ENCODE data around the gene PHEX. TPM values are rescaled to one million over a fixed set of nuclear protein-coding genes. Genes with fewer than 3 reads are reported as not detected.

Gene PHEX
- total RNA-seq, 5 donors from 2014 or later (not counting 1 experiment from before 2014, with no cell fraction given), result 0.07 to 0.35 (median 0.16) TPM

- H3K27me3 ChIP-seq (replicated peaks in 1 of 2; ENCODE audit: control insufficient read depth in 2 of 2, extremely low read depth in 1 of 2, insufficient read depth in 2 of 2, low read length in 1 of 2), result no peaks in the 10 kb centered on the region
- Mint-ChIP-seq H3K4me3 (no peak overlapping the region), H3K27me3 (peaks cover 0 to 7% of the 10 kb centered on the region in 2 donors), H3K4me1 (peaks cover 4% of the 10 kb centered on the region in 3 donors), H3K36me3 (no peaks in the 10 kb centered on the region), H3K27ac (no peak overlapping the region), H3K9me3 (no peaks in the 10 kb centered on the region)
- no peak overlapping the region for H3K4me3 ChIP-seq (ENCODE audit: control insufficient read depth in 1 of 2, extremely low read depth in 1 of 2, low read length in 1 of 2)
- WGBS (ENCODE audit: insufficient coverage), result 100% methylated on average over 1 of the region's 4 CpGs
- DNase-seq, result no peak
- no peaks in the 10 kb centered on the region for H3K36me3 ChIP-seq (ENCODE audit: control insufficient read depth in 2 of 2, extremely low read depth in 1 of 2, insufficient read depth in 1 of 2, low read length in 1 of 2)
- ChIA-PET CTCF (interaction anchor here in 1 of 2 donors (0.7 kb wide), 1 partner anchor 180 kb away, joined by 3 read pairs; no protein-coding TSS in a partner anchor), POLR2A (no interaction called here)
- ATAC-seq (replicated peaks in 1 of 4), result no peak
- H3K27ac ChIP-seq (ENCODE audit: low read length), result no peak overlapping the region
- H3K9me3 ChIP-seq, result no peaks in the 10 kb centered on the region
- H3K4me1 ChIP-seq (ENCODE audit: control insufficient read depth in 1 of 2, extremely low read depth in 1 of 2, insufficient read depth in 2 of 2, low read length in 2 of 2), result peaks cover 0 to 3% of the 10 kb centered on the region in 2 experiments
Observed at GRCh38 chrX:22141047-22141730, 109.1 kb downstream of the PHEX start.

GRCh38 chrX:22147214-22147613, 115.1 kb downstream of the PHEX start:
- H3K27me3 ChIP-seq (replicated peaks in 1 of 2; ENCODE audit: control insufficient read depth in 2 of 2, extremely low read depth in 1 of 2, insufficient read depth in 2 of 2, low read length in 1 of 2), result no peaks in the 10 kb centered on the region
- ChIA-PET CTCF (no interaction called here), POLR2A (no interaction called here)
- H3K4me3 ChIP-seq (ENCODE audit: control insufficient read depth in 1 of 2, extremely low read depth in 1 of 2, low read length in 1 of 2), result no peak overlapping the region
- H3K4me1 Mint-ChIP-seq, result no peaks in the 10 kb centered on the region
- H3K27ac ChIP-seq (ENCODE audit: low read length), result no peak overlapping the region
- WGBS (ENCODE audit: insufficient coverage), result no CpG with 5 or more reads among the region's 1 CpG
- H3K36me3 ChIP-seq (ENCODE audit: control insufficient read depth in 2 of 2, extremely low read depth in 1 of 2, insufficient read depth in 1 of 2, low read length in 1 of 2), result no peaks in the 10 kb centered on the region
- H3K9me3 ChIP-seq, result no peaks in the 10 kb centered on the region
- DNase-seq, result no peak
- H3K9me3 Mint-ChIP-seq, result no peaks in the 10 kb centered on the region
- ATAC-seq (replicated peaks in 1 of 4), result no peak
- H3K4me1 ChIP-seq (ENCODE audit: control insufficient read depth in 1 of 2, extremely low read depth in 1 of 2, insufficient read depth in 2 of 2, low read length in 2 of 2), result no peaks in the 10 kb centered on the region
- H3K27me3 Mint-ChIP-seq, result peaks cover 0 to 6% of the 10 kb centered on the region in 2 donors
- H3K36me3 Mint-ChIP-seq, result no peaks in the 10 kb centered on the region
- H3K27ac Mint-ChIP-seq, result no peak overlapping the region
- no peak overlapping the region for H3K4me3 Mint-ChIP-seq

- Histone ChIP-seq H3K36me3 (ENCODE audit: control insufficient read depth in 2 of 2, extremely low read depth in 1 of 2, insufficient read depth in 1 of 2, low read length in 1 of 2) (no peaks in the 10 kb centered on the region), H3K27ac (ENCODE audit: low read length) (no peak overlapping the region), H3K4me1 (ENCODE audit: control insufficient read depth in 1 of 2, extremely low read depth in 1 of 2, insufficient read depth in 2 of 2, low read length in 2 of 2) (no peaks in the 10 kb centered on the region), H3K4me3 (ENCODE audit: control insufficient read depth in 1 of 2, extremely low read depth in 1 of 2, low read length in 1 of 2) (no peak overlapping the region), H3K27me3 (replicated peaks in 1 of 2; ENCODE audit: control insufficient read depth in 2 of 2, extremely low read depth in 1 of 2, insufficient read depth in 2 of 2, low read length in 1 of 2) (no peaks in the 10 kb centered on the region), H3K9me3 (no peaks in the 10 kb centered on the region)
- WGBS (ENCODE audit: insufficient coverage), result no CpG with 5 or more reads among the region's 3 CpGs
- Mint-ChIP-seq H3K27me3 (peaks cover 0 to 6% of the 10 kb centered on the region in 2 donors), H3K27ac (no peak overlapping the region), H3K36me3 (no peaks in the 10 kb centered on the region), H3K4me3 (no peak overlapping the region), H3K4me1 (no peaks in the 10 kb centered on the region), H3K9me3 (no peaks in the 10 kb centered on the region)
- ATAC-seq (replicated peaks in 1 of 4), result no peak
- ChIA-PET POLR2A (no interaction called here), CTCF (no interaction called here)
- no peak for DNase-seq
Observed at GRCh38 chrX:22147942-22148341, 115.8 kb downstream of the PHEX start.

GRCh38 chrX:22148565-22148964, 116.4 kb downstream of the PHEX start:
- Mint-ChIP-seq H3K27ac (no peak overlapping the region), H3K36me3 (no peaks in the 10 kb centered on the region), H3K27me3 (peaks cover 0 to 3% of the 10 kb centered on the region in 2 donors), H3K9me3 (no peaks in the 10 kb centered on the region), H3K4me3 (no peak overlapping the region), H3K4me1 (no peaks in the 10 kb centered on the region)
- Histone ChIP-seq H3K27ac (ENCODE audit: low read length) (no peak overlapping the region), H3K27me3 (replicated peaks in 1 of 2; ENCODE audit: control insufficient read depth in 2 of 2, extremely low read depth in 1 of 2, insufficient read depth in 2 of 2, low read length in 1 of 2) (no peaks in the 10 kb centered on the region), H3K4me3 (ENCODE audit: control insufficient read depth in 1 of 2, extremely low read depth in 1 of 2, low read length in 1 of 2) (no peak overlapping the region), H3K4me1 (ENCODE audit: control insufficient read depth in 1 of 2, extremely low read depth in 1 of 2, insufficient read depth in 2 of 2, low read length in 2 of 2) (no peaks in the 10 kb centered on the region), H3K9me3 (no peaks in the 10 kb centered on the region), H3K36me3 (ENCODE audit: control insufficient read depth in 2 of 2, extremely low read depth in 1 of 2, insufficient read depth in 1 of 2, low read length in 1 of 2) (no peaks in the 10 kb centered on the region)
- WGBS (ENCODE audit: insufficient coverage), result no CpG with 5 or more reads among the region's 2 CpGs
- ChIA-PET CTCF (interaction anchor here in 1 of 2 donors (0.9 kb wide), 1 partner anchor 13 kb away, joined by 3 read pairs; no protein-coding TSS in a partner anchor), POLR2A (no interaction called here)
- DNase-seq (no peak), ATAC-seq (replicated peaks in 1 of 4) (no peak)

- H3K27me3 Mint-ChIP-seq, result no peaks in the 10 kb centered on the region
- H3K27ac Mint-ChIP-seq, result no peak overlapping the region
- ChIA-PET POLR2A (no interaction called here), CTCF (no interaction called here)
- ATAC-seq (replicated peaks in 1 of 4) (no peak), DNase-seq (no peak)
- no peaks in the 10 kb centered on the region for H3K9me3 Mint-ChIP-seq
- no peak overlapping the region for H3K4me3 Mint-ChIP-seq
- Histone ChIP-seq H3K4me1 (ENCODE audit: control insufficient read depth in 1 of 2, extremely low read depth in 1 of 2, insufficient read depth in 2 of 2, low read length in 2 of 2) (no peaks in the 10 kb centered on the region), H3K4me3 (ENCODE audit: control insufficient read depth in 1 of 2, extremely low read depth in 1 of 2, low read length in 1 of 2) (no peak overlapping the region), H3K9me3 (no peaks in the 10 kb centered on the region), H3K27ac (ENCODE audit: low read length) (no peak overlapping the region), H3K36me3 (ENCODE audit: control insufficient read depth in 2 of 2, extremely low read depth in 1 of 2, insufficient read depth in 1 of 2, low read length in 1 of 2) (no peaks in the 10 kb centered on the region), H3K27me3 (replicated peaks in 1 of 2; ENCODE audit: control insufficient read depth in 2 of 2, extremely low read depth in 1 of 2, insufficient read depth in 2 of 2, low read length in 1 of 2) (no peaks in the 10 kb centered on the region)
- WGBS (ENCODE audit: insufficient coverage), result no CpG with 5 or more reads among the region's 3 CpGs
- H3K4me1 Mint-ChIP-seq, result no peaks in the 10 kb centered on the region
- H3K36me3 Mint-ChIP-seq, result no peaks in the 10 kb centered on the region
Observed at GRCh38 chrX:22150371-22150770, 118.2 kb downstream of the PHEX start.

- H3K27ac ChIP-seq (ENCODE audit: low read length), result no peak overlapping the region
- WGBS (ENCODE audit: insufficient coverage), result no CpG with 5 or more reads among the region's 6 CpGs
- ChIA-PET POLR2A (no interaction called here), CTCF (no interaction called here)
- no peak for DNase-seq
- Mint-ChIP-seq H3K9me3 (no peaks in the 10 kb centered on the region), H3K4me1 (no peaks in the 10 kb centered on the region), H3K27ac (no peak overlapping the region), H3K27me3 (peaks cover 0 to 18% of the 10 kb centered on the region in 2 donors), H3K36me3 (no peaks in the 10 kb centered on the region), H3K4me3 (no peak overlapping the region)
- ATAC-seq (replicated peaks in 1 of 4), result no peak
- H3K4me3 ChIP-seq (ENCODE audit: control insufficient read depth in 1 of 2, extremely low read depth in 1 of 2, low read length in 1 of 2), result no peak overlapping the region
- H3K27me3 ChIP-seq (replicated peaks in 1 of 2; ENCODE audit: control insufficient read depth in 2 of 2, extremely low read depth in 1 of 2, insufficient read depth in 2 of 2, low read length in 1 of 2), result no peaks in the 10 kb centered on the region
- H3K9me3 ChIP-seq, result no peaks in the 10 kb centered on the region
- H3K36me3 ChIP-seq (ENCODE audit: control insufficient read depth in 2 of 2, extremely low read depth in 1 of 2, insufficient read depth in 1 of 2, low read length in 1 of 2), result no peaks in the 10 kb centered on the region
- no peaks in the 10 kb centered on the region for H3K4me1 ChIP-seq (ENCODE audit: control insufficient read depth in 1 of 2, extremely low read depth in 1 of 2, insufficient read depth in 2 of 2, low read length in 2 of 2)
Observed at GRCh38 chrX:22155126-22155525, 123.0 kb downstream of the PHEX start.

Data from T-cell (primary cell).